HPDE6-E6E7 (cell line): ENCODE results near the gene LY86.

ENCODE experiments used
- DNase-seq: peaks from one replicate; pipeline ENCODE4 v3.0.0; 2011; ENCODE audit warnings: missing footprints; ENCODE audit errors: extremely low spot score

Gene LY86

DNA sequence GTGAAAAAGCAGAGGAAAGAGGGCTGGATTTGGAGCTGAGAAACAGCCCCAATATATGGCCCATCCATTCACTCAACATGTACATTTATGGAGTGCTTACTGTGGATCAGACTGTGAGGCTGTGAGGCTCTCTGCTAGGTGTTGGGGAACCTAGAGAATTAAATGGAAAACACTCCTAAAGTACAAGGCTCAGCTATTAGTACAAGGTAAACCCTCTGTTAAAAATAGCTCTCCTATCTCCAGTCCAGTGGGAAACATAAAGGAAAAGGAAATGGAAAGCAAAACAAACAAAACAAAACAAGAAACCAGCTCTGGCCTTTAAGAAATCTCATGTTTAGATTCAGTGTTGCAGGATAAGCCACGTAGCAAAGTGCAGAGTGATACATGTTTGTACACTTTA, 35.0 kb downstream of the LY86 start:
- no peak for DNase-seq

GRCh38 chr6:6624269-6624990, 35.9 kb downstream of the LY86 start:
- DNase-seq = no peak

DNA sequence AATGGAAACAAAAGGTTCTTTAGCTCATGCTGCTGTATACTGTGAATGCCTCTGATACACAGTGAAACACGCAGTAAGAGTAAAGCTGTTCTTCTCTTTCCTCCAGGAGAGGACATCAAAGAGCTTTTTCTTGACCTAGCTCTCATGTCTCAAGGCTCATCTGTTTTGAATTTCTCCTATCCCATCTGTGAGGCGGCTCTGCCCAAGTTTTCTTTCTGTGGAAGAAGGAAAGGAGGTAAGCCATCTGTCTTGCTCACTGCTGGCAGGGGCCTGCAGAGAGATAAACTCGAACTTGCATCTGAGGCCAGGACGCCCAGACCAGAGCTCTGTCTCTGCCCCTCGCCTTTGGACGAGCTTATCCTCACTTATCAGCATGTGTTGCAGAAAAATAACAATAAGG, 37.7 kb downstream of the LY86 start:
- no peak for DNase-seq

DNA sequence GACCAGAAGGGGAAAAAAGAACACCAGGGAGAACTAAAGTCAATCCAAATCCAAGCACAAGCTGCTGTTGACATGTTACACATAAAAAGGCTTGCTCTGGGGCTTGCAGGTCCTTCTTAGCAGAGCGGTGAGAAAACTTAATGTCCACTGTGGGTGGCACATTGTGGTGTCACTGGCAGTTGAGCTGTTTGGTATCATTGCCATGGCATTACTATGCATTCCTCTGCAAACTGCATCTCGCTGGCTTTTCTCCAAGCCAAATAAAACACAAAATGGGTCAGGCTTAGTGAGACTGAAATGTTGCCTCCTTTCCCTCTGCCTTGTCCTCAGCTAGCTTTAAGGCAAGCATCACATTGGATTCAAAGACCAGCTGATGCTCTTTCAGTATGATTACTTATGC, 40.9 kb downstream of the LY86 start:
- no peak for DNase-seq

DNA sequence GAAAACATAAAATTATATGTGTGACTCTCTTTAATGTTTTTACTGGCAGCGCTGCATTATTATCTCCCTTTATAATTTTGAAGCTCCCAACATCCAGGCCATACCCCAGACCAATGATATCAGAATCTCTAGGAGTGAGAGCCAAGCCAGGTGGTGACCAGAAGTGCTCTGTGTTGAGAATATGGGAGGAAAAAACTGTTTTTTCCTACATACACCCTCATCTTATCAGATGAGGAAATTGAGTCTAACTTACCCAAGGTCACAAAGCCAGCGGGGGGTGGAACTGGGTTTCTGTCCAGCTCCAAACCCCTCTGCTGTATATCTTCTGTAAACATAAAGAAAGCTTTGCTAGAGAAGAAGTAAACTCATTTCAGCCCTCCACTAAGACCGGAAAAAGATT, 42.5 kb downstream of the LY86 start:
- no peak for DNase-seq

DNA sequence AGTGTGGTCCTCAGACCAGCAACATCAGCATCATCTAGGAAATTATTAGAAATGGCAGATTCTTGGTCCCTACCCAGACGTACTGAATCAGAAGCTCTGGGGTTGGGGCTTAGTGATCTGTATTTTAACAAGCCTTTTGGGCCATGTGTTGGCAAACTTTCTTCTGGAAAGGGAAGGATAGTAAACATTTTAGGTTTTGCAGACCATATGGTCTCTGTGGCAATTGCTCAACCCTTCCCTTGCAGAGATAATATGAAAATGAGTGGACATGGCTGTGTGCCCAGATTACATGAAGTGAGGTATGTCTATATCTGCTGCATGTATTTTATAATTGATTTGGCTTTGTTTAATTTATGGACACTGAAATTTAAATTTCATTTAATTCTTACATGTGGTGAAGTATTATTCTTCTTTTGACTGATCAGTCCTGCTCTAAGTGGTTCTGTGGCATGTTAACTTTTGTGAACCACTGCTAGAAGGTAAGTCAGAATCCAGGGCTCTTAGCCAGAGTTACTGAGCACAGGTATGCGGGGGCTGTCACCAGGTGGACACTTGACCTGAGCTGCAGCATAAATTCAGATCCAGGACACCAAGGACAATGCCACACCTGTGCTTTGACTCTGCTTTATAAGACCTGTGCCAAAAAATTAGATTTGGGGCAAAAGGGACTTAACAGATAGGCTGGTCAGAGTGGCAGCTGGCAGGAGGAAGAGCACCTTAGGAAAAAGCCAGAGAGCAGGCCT, 43.2 kb downstream of the LY86 start:
- no peak for DNase-seq

- DNase-seq = no peak
Measured at GRCh38 chr6:6633898-6634734, 45.6 kb downstream of the LY86 start.

- DNase-seq = no peak
Measured at GRCh38 chr6:6634735-6635075, 46.2 kb downstream of the LY86 start.

- no peak for DNase-seq
Measured at GRCh38 chr6:6635291-6635690, 46.8 kb downstream of the LY86 start.

DNA sequence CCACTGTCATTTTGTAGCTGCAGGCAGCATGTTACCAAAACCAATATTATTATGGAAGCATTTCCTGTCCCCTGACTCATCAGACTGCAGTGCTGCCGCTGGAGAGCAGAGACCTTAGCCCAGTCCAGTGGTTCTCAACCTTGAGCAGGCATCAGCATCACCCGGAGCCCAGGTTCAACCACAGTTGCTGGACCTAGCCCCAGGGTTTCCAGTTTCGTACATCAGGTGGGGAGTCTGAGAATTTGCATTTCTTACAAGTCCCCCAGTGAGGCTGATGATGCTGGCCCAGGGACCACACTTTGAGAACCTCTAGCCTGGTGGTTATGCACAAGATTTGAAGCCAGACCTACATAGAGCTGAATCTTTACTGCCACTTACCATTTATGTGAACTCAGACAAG, 47.3 kb downstream of the LY86 start:
- DNase-seq = no peak

- DNase-seq = no peak
Measured at GRCh38 chr6:6639572-6639971, 51.1 kb downstream of the LY86 start.

GRCh38 chr6:6640926-6641325, 52.4 kb downstream of the LY86 start:
- no peak for DNase-seq

- DNase-seq = no peak
Measured at GRCh38 chr6:6643398-6643797, 54.9 kb downstream of the LY86 start.

DNA sequence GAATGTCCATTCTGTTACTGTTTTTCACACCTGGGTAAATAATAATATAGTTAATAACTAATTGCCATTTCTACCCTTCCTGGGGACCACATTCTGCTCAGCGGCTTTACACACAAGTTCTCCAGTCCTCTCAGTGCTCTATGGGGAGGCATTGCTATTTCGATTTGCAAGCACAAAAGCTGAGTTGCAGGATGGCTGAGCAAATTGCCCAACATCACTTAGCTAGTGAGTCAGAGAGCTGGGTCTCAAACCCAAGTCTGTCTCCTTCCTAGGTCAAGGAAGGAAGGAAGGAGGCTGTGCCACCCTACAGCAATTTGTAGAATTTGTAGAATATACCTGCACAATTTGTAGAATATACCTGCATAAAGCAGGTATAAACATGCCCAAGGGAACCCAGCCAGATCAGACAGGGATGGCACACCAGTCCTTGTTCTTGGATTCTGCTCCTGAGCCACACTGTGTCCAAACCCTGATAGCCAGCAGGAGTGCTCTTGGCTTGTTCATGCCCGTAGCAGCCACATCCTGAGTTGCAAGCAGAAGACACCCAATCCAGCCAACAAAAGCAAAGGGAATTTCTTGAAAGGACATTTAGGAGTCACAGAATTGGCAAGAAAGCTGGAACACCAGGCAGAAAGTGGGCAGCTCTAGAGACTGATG, 56.9 kb downstream of the LY86 start:
- no peak for DNase-seq

DNA sequence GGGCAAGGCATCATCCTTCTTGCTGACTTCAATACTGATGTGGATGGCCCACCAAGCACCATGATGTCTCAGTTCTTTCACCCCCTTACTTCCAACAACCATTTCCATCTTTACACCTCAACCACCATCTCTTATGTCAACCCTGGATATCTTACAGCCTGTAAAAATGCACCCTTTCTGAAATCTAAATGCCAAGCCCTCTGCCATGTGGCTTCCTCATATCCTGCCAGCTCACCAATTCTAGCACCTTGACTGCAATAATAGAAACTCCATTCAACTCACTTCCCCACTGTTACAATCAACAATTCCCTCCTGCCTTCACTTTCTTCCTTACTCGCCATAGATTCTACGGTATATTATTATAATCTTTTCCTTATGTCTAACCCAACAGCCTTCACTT, 57.9 kb downstream of the LY86 start:
- no peak for DNase-seq

DNA sequence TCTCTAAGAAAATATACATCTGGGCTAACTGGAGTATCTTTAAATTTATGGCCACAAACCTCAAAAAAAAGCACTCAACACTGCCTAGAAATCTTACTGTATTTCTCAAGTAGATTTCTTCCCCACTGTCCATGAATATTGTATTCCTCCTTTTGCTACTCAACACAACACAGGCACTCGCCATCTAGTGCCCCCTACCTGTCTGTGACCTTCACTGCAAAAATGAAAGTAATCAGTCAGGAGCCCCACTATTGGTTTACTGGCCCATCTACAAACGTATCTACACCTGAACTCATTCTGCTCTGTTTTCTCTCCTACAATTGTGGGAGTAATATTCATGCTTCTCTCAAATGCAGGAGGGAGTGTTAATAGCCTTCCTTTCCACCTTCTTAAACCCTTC, 58.3 kb downstream of the LY86 start:
- no peak for DNase-seq

DNA sequence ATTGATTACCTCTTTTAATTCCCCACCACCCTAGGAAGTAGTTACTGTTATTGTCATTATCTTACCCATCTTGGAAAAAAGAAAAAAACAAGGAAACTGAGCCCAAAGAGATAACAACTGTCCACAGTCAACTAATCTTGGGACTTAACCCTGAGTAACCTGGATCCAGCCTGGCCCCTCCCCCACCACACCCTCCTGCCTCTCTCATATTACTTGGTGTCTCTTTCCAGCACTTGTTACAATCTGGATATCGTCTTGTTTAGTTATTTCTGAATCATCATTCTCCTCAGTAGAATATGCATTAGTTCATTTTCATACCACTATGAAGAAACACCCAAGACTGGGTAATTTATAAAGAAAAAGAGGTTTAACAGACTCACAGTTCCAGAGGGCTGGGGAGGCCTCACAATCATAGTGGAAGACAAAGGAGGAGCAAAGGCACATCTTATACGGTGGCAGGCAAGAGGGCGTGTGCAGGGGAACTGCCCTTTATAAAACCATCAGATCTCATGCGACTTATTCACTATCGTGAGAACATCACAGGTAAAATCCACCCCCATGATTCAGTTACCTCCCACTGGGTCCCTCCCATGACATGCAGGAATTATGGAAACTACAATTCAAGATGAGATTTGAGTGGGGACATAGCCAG, 60.3 kb downstream of the LY86 start:
- no peak for DNase-seq

DNA sequence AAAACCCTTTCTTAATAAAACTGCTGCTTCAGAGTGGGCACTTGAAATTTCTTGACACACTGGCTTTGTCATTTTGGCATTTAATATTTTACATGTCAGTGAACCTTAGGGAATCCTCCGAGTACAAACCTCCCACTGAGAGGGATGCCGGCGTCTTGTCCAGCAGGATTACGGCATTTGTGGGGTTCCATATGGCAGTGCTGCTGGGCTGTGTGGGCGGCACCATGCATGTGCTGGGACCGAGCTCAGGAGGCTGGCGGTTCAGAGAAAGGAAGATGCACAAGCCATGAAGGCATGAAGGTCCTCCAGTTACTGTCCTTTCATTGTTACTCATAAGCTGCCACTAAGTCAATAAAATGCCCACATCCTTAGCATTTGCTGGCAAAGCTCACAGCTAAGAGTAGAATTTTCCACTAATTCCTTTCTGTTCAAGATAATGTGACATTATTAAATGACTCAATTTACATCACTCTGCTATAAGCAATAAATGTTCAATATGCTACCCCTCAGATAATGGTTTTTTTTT, 61.4 kb downstream of the LY86 start:
- DNase-seq = no peak

- DNase-seq = no peak
Measured at GRCh38 chr6:6650839-6651238, 62.3 kb downstream of the LY86 start.

GRCh38 chr6:6651335-6651734, 62.8 kb downstream of the LY86 start:
- no peak for DNase-seq

- no peak for DNase-seq
Measured at GRCh38 chr6:6652932-6653331, 64.4 kb downstream of the LY86 start.
